ENCODE results near the gene CASKIN2.

- TF ChIP-seq, protein P1, sequence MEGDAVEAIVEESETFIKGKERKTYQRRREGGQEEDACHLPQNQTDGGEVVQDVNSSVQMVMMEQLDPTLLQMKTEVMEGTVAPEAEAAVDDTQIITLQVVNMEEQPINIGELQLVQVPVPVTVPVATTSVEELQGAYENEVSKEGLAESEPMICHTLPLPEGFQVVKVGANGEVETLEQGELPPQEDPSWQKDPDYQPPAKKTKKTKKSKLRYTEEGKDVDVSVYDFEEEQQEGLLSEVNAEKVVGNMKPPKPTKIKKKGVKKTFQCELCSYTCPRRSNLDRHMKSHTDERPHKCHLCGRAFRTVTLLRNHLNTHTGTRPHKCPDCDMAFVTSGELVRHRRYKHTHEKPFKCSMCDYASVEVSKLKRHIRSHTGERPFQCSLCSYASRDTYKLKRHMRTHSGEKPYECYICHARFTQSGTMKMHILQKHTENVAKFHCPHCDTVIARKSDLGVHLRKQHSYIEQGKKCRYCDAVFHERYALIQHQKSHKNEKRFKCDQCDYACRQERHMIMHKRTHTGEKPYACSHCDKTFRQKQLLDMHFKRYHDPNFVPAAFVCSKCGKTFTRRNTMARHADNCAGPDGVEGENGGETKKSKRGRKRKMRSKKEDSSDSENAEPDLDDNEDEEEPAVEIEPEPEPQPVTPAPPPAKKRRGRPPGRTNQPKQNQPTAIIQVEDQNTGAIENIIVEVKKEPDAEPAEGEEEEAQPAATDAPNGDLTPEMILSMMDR (IDR thresholded peaks at IDR 0.05) = no peak
- TF ChIP-seq POLR2AphosphoS5 (IDR thresholded peaks at IDR 0.05) (no peak), POLR2A (IDR thresholded peaks at IDR 0.05) (no peak)
These were observed 31.8 kb upstream of the CASKIN2 start for GRCh38 chr17:75547091-75547490.
